GM19239 (cell line): ENCODE results near the gene NUP43.
"Not testable (repeated sequence)": the region's sequence is repeated elsewhere in the genome, so short reads cannot be mapped to it uniquely, and the experiment has no call there.

Experiments
- DNase-seq: peaks from one replicate; pipeline ENCODE4 v3.0.0; 2011; ENCODE audit warnings: low spot score; ENCODE audit not compliant: insufficient read length
- FAIRE-seq: peaks from 2 replicates; lab custom pipeline; 2011; peaks lifted over from hg19 to GRCh38; lab: Jason Lieb, UNC

The NUP43 gene

GRCh38 chr6:149749594-149750135, 3.3 kb upstream of the NUP43 start, which contains the start of gene PCMT1:
Gene PCMT1, plus strand, starts transcription at chr6:149749741. Its CDS starts 161 bp downstream, at chr6:149749902.
- DNase-seq (peak; percentile 74), FAIRE-seq (no peak)

- not testable (repeated sequence) for DNase-seq, FAIRE-seq
These were observed 2.8 kb upstream of the NUP43 start for GRCh38 chr6:149749082-149749593.

- FAIRE-seq, DNase-seq: not testable (repeated sequence)
These were observed 1.1 kb downstream of the NUP43 start for GRCh38 chr6:149745252-149745651.

- FAIRE-seq = no peak
These were observed 11.4 kb downstream of the NUP43 start for GRCh38 chr6:149734915-149735314.

GRCh38 chr6:149733089-149733720, 13.1 kb downstream of the NUP43 start:
- no peak for DNase-seq

More at GRCh38 chr6:149734915-149735314, 11.4 kb downstream of the NUP43 start:
- no peak for DNase-seq

GRCh38 chr6:149729824-149730223, 16.5 kb downstream of the NUP43 start:
- FAIRE-seq = no peak

More at GRCh38 chr6:149733089-149733720, 13.1 kb downstream of the NUP43 start:
- no peak for FAIRE-seq

GRCh38 chr6:149728499-149729234, 17.7 kb downstream of the NUP43 start:
- FAIRE-seq = no peak
- no peak for DNase-seq

More at GRCh38 chr6:149729824-149730223, 16.5 kb downstream of the NUP43 start:
- DNase-seq = no peak

GRCh38 chr6:149727793-149728498, 18.4 kb downstream of the NUP43 start:
- no peak for FAIRE-seq

GRCh38 chr6:149725785-149726184, 20.5 kb downstream of the NUP43 start:
- FAIRE-seq (no peak), DNase-seq (no peak)

More at GRCh38 chr6:149727793-149728498, 18.4 kb downstream of the NUP43 start:
- DNase-seq = no peak

- FAIRE-seq = peak; percentile 75
These were observed 22.4 kb downstream of the NUP43 start for GRCh38 chr6:149723771-149724417.

GRCh38 chr6:149723262-149723661, 23.1 kb downstream of the NUP43 start:
- FAIRE-seq = no peak

More at GRCh38 chr6:149723771-149724417, 22.4 kb downstream of the NUP43 start:
- peak; percentile 18 for DNase-seq

GRCh38 chr6:149719531-149719930, 26.8 kb downstream of the NUP43 start:
- DNase-seq (no peak), FAIRE-seq (no peak)

More at GRCh38 chr6:149723262-149723661, 23.1 kb downstream of the NUP43 start:
- DNase-seq = no peak

GRCh38 chr6:149717588-149718458, 28.5 kb downstream of the NUP43 start, which contains the start of gene LATS1:
Gene LATS1, minus strand, starts transcription at chr6:149718101. Its CDS starts 15,975 bp downstream, at chr6:149702126.
- peak; percentile 80 for DNase-seq
- peak; percentile 59 for FAIRE-seq

- no peak for DNase-seq
These were observed 29.1 kb downstream of the NUP43 start for GRCh38 chr6:149717255-149717587.

GRCh38 chr6:149716181-149716963, 30.0 kb downstream of the NUP43 start:
- FAIRE-seq (peak; percentile 58), DNase-seq (no peak)

More at GRCh38 chr6:149717255-149717587, 29.1 kb downstream of the NUP43 start:
- peak; percentile 42 for FAIRE-seq

- no peak for FAIRE-seq
- DNase-seq = no peak
These were observed 31.9 kb downstream of the NUP43 start for GRCh38 chr6:149714442-149714841.

GRCh38 chr6:149711711-149712110, 34.6 kb downstream of the NUP43 start:
- no peak for FAIRE-seq

GRCh38 chr6:149701714-149702113, 44.6 kb downstream of the NUP43 start:
- DNase-seq = no peak
- FAIRE-seq = no peak

More at GRCh38 chr6:149711711-149712110, 34.6 kb downstream of the NUP43 start:
- no peak for DNase-seq
